Stimulated activated naive CD4-positive, alpha-beta T cell (primary cell): ENCODE data around the gene APLN.
A peak's percentile ranks its signal among the peaks of the same experiment; 100 is the strongest.

ENCODE experiments used
- DNase-seq, 6 experiments: peaks; one replicate each; lab custom pipeline; 2025; lab: John Stamatoyannopoulos, UW

APLN gene

DNA sequence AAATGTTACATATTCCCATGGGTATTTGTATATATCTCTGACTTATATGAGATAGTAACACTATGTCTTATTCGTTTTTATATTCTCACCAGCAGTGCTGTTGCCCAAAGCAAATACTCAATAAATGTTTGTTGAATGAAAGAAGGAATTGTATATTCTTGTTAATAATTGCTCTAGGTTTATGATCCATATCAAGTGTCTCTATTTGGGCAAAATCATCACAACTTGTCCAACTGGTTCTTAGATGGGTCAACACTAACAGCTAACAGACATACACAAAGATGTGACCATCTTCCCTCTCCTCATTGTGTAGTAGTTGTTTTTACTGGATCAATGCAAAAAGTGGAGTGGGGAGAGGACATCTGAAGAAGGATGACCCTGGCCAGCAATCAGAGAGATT lies 6.6 kb upstream of the APLN start:
- DNase-seq, result no peak

GRCh38 chrX:129659861-129660260 lies 5.1 kb upstream of the APLN start:
- no peak for DNase-seq

DNA sequence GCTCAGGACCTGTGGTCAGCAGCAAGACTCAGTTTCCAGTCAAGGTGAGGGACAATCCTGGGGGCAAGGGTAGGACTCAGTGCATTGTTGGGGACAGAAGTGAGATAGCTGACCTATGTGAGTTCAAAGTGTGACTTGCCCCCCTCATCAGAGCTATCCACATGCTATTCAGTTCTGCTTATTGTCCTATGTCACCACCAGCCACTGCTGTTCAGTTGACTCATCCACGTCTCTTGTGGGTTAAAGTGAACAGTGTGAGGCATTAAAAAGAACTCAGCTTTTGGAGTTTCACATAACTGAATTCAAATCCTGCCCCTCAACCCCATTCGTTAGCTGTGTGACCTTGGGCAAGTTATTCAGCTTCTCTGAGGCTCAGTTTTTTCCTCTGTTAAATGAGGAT lies 4.4 kb upstream of the APLN start:
- DNase-seq, result no peak

- no peak for DNase-seq
Measured at GRCh38 chrX:129658429-129658828, 3.7 kb upstream of the APLN start.

GRCh38 chrX:129655547-129656249 lies 942 bp upstream of the APLN start:
- DNase-seq, result peak in 3 of 6 experiments; percentile 12 to 28 (median 13)

DNA sequence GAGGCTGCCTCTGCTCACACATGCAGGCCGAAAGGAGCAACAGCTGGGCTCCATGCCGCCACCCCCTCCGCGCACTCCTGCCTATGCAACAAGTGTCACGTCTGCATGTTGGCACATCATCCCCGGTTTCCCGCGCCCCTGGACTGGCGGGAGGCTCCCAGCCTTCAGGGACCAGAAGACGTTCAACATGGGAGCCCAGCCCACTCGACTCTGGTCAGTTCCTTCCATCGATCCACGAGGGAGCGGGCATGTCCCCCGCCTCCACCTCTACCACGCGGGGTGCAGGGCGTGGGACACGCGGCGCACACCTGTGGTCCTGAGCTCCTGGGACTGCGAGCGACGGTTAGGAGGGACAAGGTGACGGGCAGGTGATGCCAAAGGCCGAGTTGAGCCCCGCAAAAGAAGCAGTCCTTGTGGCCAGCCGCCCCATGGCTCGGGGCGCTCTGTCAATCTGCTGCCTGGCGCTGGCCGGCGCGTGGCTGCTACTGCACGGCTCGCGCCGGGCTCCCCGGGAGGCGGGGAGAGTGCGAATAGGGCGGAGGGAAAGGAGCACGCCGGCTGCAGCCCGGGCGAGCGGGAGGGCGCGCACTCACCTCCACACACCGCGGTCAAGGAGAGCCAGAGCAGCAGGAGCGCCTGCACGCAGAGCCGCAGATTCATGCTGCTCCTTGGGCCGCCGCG lies 645 bp downstream of the APLN start:
- DNase-seq, result peak in 2 of 6 experiments; percentile 9 to 27

- no peak for DNase-seq
Measured at GRCh38 chrX:129653181-129653970, 1.4 kb downstream of the APLN start.

GRCh38 chrX:129652565-129653169 lies 2.1 kb downstream of the APLN start:
- DNase-seq, result no peak

GRCh38 chrX:129651756-129652564 lies 2.8 kb downstream of the APLN start:
- no peak for DNase-seq

DNA sequence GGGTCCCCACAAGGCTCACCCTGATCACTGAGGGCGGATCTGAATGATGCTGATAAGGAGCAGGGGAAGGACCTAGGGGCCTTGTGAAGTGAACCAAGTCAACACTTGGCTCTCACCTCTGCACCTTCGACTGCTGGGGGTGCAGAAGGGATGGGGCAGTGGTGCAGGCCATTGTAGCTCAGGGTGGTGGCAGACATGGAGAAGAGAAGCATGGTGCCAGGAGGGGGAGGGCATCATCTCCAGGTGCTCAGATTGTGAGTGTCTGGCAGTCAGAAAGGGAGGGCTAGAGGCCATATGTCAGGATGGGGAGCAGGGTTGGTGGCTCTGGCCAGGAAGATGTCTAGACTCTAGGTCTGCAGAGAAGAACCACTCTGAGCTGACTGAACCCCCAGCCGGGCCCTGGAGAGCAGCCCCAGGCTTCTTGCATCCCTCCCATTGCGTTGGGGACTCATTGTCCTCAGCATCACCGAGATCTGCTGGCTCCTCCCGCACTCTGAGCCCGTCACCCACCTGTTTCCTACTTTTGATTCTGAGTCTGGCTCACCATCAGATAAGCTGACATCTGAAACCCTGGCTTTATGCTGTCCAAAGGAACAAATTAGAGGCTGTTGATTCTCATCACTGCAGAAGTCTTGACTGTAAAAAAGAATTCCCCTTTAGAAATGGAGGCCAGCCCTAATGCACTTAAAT lies 3.8 kb downstream of the APLN start:
- DNase-seq, result no peak

DNA sequence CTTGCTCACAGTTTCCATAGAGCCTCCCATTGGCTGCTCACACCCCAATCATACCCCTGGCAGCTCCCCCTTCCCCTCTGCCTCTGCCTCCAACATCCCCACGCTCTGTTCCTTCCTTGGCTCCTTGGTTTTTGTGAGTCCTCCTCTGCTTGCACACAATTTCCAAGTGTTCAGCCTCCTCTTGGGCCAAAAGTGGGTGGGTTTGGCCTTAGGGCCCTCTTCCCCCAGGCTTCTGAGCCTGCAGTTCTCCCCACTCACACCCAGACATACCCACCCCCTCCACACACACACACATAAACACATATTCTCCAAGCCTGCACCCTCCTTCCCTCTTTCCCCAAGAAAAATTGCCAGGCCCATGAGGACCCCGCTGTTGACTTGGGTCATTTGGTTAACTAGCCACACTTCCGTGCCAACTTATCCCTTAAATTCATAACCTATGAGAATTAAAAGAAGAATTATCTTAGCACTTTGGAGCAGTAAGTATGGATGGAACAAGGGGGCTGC lies 4.5 kb downstream of the APLN start:
- no peak for DNase-seq

GRCh38 chrX:129649268-129650182 lies 5.2 kb downstream of the APLN start:
- no peak for DNase-seq

- DNase-seq, result no peak
Measured at GRCh38 chrX:129648514-129649267, 6.1 kb downstream of the APLN start.

DNA sequence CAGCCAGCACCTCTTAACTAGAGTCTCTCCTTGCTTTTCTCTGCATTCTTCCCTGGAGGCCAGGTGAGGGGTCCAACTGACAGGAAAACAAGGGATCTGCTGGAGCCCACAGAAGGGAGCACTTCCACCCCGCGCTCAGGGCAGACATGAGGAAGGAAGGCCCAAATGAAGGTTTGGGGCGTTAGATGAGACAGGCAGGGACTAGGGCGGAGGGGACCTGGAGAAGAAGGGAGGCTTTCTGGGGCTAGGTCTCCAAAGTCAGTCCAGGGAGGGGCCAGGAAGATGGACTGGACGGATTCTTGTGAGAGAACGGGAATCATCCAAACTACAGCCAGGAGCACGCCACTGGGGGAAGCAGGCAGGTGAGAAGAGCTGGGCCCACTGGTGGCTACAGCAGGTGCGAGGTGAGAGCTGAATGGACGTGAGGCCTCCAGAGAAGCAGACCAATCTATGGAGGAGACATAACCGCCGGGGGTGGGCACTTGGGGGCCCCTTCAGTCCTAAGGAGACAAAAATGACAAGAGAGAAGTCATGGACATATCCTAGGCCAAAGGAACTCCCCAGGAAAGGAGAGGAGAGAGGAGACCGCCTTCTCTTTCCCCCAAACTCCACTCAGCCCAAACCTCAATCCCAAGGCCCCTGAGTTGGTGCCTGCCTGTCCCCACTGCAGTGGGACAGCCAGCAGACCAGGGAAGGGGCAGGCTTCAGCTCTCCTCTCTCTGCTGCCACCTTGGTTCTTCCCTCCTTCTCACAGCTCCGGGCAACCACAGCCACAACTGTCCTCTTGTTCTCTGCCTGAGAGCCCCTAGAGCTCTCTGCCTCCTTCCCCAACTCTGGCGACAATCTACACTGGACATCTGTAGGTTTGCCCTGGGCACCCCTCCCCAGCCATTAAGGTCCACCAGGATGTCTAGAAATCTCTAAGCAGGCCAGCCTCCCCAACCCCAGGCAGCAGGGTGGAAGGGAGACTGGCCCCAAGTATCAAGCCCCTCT lies 7.0 kb downstream of the APLN start:
- no peak for DNase-seq

DNA sequence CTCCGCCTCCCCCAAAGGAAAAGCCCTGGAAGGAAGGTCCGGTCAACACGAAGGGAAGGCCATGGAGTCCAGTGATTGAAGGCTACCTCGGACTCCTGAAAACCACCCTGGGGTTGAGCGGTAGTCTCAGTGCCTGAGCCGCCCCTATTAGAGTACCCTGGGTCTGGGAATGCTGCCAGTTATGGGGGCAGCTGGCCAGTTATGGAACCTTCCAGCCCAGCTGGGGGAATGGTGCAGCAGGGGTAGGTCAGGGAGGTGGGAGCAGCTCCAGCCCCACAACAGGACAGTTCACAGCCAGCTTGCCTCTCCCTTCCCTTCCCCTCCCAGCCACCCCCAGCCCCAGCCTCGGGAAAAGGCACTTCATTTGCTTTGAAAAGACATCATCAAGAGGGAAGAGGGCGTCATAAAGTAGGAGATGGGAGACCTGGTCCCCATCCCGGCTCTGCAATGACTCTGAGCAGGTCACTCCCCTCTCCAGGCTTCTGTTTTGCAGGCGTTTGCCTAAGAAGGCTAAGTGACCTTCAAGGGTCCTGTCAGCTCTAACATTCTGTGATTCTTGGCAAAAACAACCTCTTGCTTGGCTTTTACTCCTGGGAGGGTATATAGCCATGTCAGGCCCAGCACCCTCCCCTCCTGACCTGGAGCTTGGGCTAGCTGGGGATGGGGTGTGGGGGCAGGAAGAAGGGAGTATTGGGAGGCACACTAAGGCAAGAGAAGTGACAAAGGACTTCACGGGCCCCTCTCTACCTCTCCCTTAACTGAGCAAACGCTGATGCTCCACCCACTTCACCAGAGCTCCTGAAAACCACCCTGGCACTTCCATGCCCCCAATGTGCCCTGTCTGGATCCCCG lies 8.0 kb downstream of the APLN start:
- no peak for DNase-seq

DNA sequence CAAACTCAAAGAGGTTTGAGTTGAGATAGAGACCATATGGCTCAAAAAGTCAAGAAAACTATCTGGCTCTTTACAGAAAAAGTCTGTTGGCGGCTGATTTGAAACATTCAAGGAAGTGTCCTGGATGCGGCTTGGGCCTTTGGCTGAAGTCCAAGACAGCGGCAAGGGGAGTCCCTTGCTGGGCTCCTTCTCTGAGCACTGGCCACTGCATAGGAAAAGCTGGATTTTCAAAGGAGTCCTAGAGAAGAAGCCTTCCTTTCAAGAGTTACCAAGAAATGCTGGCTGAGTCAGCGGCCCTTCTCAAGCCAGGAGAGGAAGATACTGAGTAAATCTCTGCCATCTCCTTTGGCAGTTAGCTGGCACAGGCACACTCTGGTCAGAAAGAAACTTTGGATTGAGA lies 12.1 kb downstream of the APLN start:
- DNase-seq, result no peak

- no peak for DNase-seq
Measured at GRCh38 chrX:129641941-129642340, 12.8 kb downstream of the APLN start.
